IPS-11a (cell line): Measurements from ENCODE around the gene INKA2.

ENCODE experiments used
- H3K4me3 ChIP-seq: one replicate; pipeline ENCODE4 v1.5.1; 2013; ENCODE audit warnings: low read depth, low read length, control low read depth

Gene INKA2

DNA sequence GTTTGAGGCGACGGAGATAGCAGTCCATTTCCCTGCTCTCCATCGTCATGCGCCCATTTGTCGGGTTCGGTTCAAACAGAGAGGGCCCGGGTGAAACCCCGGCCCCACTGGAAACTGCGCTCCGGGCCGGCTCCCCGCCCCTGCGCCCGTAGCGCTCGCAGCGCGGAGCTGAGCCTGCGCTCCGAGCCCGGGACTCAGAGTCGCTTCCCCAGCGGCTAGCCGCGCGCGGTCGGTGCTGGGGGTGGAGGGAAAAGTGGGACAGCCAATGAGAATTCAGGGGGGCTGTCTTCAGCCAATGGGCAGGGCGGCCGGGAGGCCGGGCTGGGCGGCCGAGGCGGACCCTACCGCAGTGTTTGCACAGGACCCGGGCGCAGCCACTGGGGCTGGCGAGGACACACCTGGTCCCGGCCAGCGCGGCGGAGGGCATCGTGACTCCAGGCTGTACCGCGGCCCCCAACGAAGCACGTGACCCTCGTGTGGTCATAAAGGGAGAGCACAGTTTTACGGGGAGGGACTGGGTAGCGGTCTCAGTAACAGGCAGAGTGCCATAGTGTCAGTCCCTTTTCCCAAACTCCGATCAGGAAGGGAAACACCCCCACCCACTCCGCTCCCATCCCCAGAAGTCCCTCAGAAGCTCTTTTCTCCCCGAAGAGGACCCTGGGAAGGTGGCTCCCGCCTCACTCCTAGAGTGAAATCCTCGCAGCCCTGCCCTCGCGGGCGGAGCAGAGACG lies at the start of gene INKA2:
INKA2 (minus strand) TSS at position 202 of the 731 bp plus-strand sequence; CDS start at position 49, 153 bp downstream.
- peak within 1 kb of the TSS; percentile 45 for H3K4me3 ChIP-seq

- H3K4me3 ChIP-seq: no peak overlapping the region
Measured at GRCh38 chr1:111786669-111787207, 47.5 kb upstream of the INKA2 start.

DNA sequence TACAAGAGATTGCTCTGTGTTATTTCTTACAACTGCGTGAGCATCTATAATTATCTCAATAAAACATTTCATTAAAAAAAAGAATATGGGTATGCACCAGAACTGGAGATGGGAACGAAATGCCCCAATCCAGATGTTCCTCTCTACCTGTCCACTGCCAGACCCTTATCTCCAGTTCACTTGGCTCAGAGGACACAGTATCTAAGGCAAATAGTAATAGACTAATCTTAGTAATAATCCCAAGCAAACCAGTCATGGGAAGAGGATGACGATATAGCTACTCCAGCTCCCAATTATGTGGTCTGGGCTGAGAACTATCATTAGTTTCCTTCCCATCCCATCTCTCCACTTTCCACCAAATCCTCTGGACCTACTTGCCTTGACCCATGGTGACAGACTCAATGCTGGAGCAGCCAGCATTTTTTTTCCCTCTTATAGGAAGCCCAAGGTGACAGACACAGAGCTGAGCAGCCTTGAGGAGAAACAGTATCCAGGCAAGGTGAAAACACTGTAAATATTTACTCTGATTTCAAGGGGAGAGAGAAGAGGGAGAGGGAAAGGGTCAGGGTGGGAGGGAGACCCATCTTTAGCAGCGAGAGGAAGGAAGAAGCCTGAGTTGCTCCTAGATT lies 45.2 kb upstream of the INKA2 start:
- H3K4me3 ChIP-seq: no peak overlapping the region

DNA sequence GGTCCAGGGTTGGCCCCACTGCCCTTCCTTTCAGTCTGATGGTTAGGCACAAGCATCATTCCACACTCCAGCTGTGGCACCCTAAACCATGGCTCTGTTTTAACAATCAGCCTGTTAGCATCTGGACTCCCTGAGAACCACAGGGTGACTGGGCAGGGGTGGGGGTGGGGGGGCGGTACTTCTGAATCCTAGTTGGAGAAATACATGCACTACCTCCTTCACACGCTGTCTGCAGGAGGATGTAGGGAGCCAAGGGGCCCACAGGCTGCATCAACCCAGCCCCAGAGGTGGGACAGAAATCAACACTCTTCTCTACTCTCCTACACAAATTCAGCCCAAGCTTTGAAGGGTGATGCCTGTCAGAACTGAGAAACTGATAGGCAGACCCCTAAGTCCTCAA lies 40.4 kb upstream of the INKA2 start:
- H3K4me3 ChIP-seq: no peak overlapping the region

GRCh38 chr1:111778541-111779051 lies 39.4 kb upstream of the INKA2 start:
- H3K4me3 ChIP-seq: no peak overlapping the region

- H3K4me3 ChIP-seq: no peak overlapping the region
Measured at GRCh38 chr1:111778066-111778465, 38.9 kb upstream of the INKA2 start.

DNA sequence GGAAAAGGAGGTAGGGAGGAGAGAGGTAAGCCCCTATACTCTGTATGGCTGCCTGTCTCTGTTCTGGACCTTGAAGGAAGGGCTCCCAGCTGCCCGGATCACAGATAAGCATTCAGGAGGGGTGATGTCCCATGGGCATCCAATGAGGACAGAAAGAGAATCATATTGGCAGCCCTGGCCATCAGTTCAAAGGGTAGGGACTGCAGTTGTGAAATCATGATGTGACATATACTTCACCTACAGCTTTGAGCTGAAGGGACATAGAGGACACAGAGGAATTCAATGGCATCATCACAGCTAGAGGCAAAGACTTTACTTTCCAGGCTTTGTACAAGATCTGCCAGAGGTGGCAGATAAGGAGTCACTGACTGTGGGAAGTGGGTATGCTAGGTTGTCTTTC lies 38.1 kb upstream of the INKA2 start:
- no peak overlapping the region for H3K4me3 ChIP-seq

DNA sequence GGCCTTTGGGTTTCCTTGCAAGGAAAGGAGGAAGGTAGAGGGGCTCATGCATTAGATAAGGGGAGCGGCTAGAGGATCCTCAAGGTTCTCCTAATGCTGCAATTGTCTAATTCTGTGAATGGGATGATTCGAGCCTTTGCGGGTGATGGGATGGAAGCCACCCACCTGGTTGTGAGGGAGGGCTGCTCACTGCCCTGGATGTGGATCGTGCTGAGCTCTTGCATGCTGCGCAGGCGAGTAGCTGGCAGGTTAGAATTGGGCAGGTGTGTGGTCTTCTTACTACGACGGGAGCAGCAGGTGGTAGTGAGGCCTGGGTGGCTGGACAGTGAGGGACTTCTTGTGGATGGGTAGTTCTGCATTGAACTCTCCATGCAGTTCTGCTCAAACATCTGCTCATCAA lies 37.7 kb upstream of the INKA2 start:
- H3K4me3 ChIP-seq: no peak overlapping the region

DNA sequence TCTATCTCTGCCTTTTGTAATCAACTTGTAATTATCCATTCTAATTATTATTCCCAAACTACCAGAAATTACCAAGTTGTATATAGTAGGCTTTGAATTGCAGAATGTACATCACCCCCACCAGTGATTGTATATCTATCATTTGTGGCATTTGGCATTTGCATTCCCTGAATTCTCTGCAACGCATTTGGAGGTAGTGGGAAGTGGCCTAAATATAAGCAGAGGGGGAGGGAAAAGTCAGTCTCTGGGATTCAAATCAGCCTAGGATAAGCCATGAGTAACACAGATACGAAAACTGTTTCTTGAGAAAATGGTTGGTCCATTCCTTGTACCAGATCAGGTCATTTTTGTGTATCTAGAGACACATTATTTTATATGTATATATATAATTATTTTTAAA lies 37.2 kb upstream of the INKA2 start:
- no peak overlapping the region for H3K4me3 ChIP-seq

DNA sequence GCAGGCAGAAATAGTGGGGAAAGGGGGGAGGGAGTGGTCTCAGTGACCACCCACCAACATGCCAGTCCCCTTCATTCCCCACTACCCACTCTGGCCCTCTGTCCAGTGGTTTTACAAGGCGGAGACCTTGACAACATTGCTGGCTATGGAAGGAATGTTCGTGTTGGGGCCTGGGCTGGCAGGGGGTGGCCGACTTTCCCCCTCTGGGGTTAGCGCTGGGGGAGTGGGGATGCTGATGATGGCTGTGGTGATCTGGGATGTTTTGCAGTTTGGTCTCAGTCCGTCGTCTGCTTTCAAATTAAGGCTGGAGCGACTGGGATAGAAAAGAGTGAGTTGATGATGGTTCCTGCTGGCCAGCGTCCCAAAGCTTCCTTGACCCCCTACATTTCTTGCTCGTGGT lies 36.8 kb upstream of the INKA2 start:
- no peak overlapping the region for H3K4me3 ChIP-seq

GRCh38 chr1:111770916-111771315 lies 31.7 kb upstream of the INKA2 start:
- no peak overlapping the region for H3K4me3 ChIP-seq

DNA sequence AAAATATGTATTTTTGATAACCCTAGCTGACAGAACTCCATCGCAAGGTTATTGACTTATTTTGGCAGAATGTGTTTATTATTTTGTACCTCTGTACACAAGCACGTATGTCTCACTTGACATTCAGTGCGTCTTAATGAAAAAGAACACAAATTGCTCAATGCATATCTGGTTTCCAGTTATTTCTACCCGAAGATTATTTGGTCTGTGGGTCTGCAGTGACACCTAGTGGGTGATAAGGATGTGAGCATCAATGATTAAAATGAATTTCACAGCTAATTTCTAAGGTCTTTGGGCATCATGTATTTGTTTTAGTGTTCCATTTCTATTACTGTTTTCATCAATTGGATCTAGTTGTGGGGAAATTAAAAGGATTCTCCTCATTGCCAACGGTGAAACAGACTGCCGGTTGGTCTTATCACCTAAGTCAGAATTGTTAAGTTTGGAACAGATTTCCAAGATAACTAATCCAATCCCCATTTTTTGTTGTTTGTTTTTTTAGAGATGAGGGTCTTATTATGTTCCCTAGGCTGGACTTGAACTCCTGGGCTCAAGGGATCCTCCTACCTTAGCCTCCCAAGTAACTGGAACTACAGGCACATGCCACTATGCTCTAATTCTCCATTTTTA lies 30.4 kb upstream of the INKA2 start:
- no peak overlapping the region for H3K4me3 ChIP-seq

DNA sequence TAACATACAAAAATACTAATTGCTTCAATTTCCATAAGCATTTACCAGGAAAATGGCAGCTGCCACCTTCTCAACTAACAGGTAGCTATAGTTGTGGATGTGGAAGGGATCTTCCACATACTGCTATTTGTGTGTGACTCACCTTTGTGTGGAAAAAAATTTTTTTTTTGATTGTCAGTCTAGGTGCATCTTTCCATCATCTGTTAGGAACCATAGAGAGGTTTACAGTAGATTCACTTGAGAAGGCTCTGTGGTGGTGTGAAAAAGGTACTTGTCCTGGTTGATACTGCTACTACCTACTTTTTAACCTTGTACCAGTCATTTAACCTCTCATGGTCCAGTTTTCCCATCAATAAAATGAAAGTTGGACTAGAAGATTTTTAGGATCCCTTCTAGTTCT lies 29.4 kb upstream of the INKA2 start:
- H3K4me3 ChIP-seq: no peak overlapping the region

GRCh38 chr1:111768023-111768422 lies 28.8 kb upstream of the INKA2 start:
- H3K4me3 ChIP-seq: no peak overlapping the region

DNA sequence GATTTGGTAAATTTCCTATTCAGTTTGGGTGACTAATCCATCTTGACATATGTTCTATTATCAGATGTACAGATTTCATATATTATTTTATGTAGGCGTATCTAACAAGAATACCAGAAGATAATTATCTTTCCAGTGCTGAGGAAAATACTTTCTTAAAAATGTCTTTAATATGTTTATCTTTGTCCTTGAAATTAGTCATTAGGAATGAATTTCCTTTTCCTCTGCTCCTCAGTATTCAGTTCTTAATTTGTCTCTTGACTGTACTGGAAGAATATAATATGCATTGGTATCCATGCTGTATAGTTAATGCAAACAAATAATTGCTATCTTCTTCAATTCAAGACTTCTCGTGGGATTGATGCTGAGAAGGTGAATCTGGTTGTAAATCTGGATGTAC lies 23.1 kb upstream of the INKA2 start:
- H3K4me3 ChIP-seq: no peak overlapping the region

DNA sequence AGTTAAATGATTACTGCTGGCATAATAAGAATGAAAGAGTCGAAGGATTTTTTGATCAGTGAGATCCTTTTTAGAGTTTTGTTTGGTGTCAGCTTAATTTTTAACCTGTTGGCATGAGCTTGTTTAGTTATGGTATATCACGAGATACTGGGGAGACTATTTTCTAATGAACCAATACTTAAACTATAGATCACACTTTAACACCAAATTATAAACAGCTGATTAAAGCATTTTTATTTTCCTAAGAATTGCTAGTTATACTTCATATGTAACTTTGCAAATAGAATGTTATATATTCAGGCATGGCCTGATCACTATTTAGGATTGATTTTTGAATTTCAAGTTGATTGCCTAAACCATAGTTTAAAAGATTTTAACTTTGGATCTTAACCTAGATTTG lies 22.5 kb upstream of the INKA2 start:
- no peak overlapping the region for H3K4me3 ChIP-seq

DNA sequence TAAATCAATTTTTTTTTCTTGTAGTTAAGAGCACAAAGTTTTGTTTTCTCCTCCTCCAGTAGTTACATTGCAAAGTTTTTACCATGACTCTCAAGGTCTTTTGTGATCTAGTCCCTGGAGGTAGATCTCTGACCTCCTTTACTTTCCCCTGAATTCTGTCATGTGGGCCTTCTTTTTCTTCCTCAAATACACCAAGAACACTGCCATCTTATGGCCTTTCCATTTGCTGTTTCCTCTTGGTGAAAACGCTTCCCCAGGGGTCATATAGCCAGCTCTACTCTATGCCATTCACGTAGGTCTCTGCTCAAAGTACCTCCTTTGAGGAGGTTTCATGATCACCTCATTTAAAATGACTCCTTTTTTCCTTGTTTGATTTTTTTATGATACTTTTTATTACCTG lies 19.2 kb upstream of the INKA2 start:
- H3K4me3 ChIP-seq: no peak overlapping the region

DNA sequence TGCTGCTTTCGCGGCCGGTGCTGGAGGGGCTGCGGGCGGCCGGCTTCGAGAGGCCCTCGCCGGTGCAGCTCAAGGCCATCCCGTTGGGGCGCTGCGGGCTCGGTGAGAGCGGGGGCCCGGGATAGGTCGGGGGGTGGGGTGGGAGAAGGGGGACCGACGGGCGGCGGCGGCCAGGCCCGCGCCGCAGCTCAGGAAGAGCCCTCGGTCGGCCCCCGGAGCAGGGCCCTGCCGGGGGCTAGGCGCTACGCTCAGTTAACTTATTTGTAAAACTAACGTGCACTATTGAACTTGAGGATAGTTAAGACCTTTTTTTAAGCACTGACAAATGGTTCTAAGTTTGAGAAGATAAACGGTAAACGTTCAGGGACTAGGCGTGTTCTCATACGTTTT lies 16.9 kb upstream of the INKA2 start:
- H3K4me3 ChIP-seq: peak overlapping the region; percentile 91

- H3K4me3 ChIP-seq: peak within 1 kb of the TSS; percentile 91
Measured at GRCh38 chr1:111755331-111756123, 16.3 kb upstream of the INKA2 start, which contains the start of gene DDX20. TSS of gene DDX20 (plus strand) at chr1:111755901. CDS start at chr1:111755925, 24 bp downstream.

GRCh38 chr1:111754984-111755330 lies 15.8 kb upstream of the INKA2 start:
- H3K4me3 ChIP-seq: peak overlapping the region; percentile 91
